GM10266 (cell line): ENCODE data around the gene PTGR1.

ENCODE experiments used
- DNase-seq: peaks from one replicate; pipeline ENCODE4 v3.0.0; 2012; ENCODE audit errors: extremely low spot score
- CTCF ChIP-seq: IDR thresholded peaks from 2 replicates; pipeline ENCODE4 v1.5.1; 2012; ENCODE audit warnings: mild to moderate bottlenecking, low read depth; ENCODE audit not compliant: control insufficient read depth, insufficient read depth; ENCODE audit errors: missing control alignments

PTGR1 gene

GRCh38 chr9:111610845-111611244 lies 11.4 kb upstream of the PTGR1 start:
- no peak for DNase-seq
- TF ChIP-seq CTCF = no peak

- TF ChIP-seq CTCF = no peak
- no peak for DNase-seq
Observed at GRCh38 chr9:111610149-111610548, 10.7 kb upstream of the PTGR1 start.

GRCh38 chr9:111605041-111605559 lies 5.7 kb upstream of the PTGR1 start:
- TF ChIP-seq CTCF = no peak
- DNase-seq = no peak

- DNase-seq = no peak
- TF ChIP-seq CTCF = no peak
Observed at GRCh38 chr9:111604054-111604615, 4.7 kb upstream of the PTGR1 start.

- DNase-seq = no peak
- TF ChIP-seq CTCF = no peak
Observed at GRCh38 chr9:111603041-111603440, 3.6 kb upstream of the PTGR1 start.

- TF ChIP-seq CTCF = no peak
- no peak for DNase-seq
Observed at GRCh38 chr9:111601237-111602018, 2.0 kb upstream of the PTGR1 start.

GRCh38 chr9:111599955-111600343 lies 502 bp upstream of the PTGR1 start:
- TF ChIP-seq CTCF = no peak
- no peak for DNase-seq
